CD4-positive, alpha-beta T cell (primary cell): ENCODE measurements around the gene SLC44A5. TPM values are rescaled to one million over a fixed set of nuclear protein-coding genes. Genes with fewer than 3 reads are reported as not detected.

Experiments
- ATAC-seq: fragments of 200-7000 bp; cut with Tn5 transposase; one replicate; pipeline ENCODE4 v1.10.0; 2022; ENCODE audit warnings: mild to moderate bottlenecking; ENCODE audit not compliant: poor library complexity
- CTCF ChIA-PET: fragments of 350-600 bp; sonication (Branson Sonifier 250); formaldehyde crosslinking; loops from one replicate; lab custom pipeline; 2021; ENCODE audit warnings: antibody characterized with exemption, inconsistent platforms; lab: Charles Lee
- POLR2A ChIA-PET: fragments of 350-600 bp; sonication (Branson Sonifier 250); formaldehyde crosslinking; loops from one replicate; lab custom pipeline; 2021; ENCODE audit warnings: antibody characterized with exemption, inconsistent platforms; lab: Charles Lee
- DNase-seq, 14 experiments: peaks; one replicate each; pipeline ENCODE4 v3.0.0-alpha.2; 2013 to 2020; ENCODE audit warnings: mixed read lengths in 2 of 14
- H3K27ac ChIP-seq, 2 donors: one replicate each; pipeline versions ENCODE4 v1.5.1 to v1.7.0; 2013; ENCODE audit warnings: low read length in 2 of 2, low read depth in 1 of 2, mild to moderate bottlenecking in 1 of 2
- H3K27me3 ChIP-seq, 2 experiments: 1 replicate in 1 of 2; 2 replicates in 1 of 2; pipeline versions ENCODE4 v1.6.1 to v1.7.0; 2013; ENCODE audit warnings: low read length in 2 of 2, control low read depth in 1 of 2, mild to moderate bottlenecking in 1 of 2, moderate library complexity in 1 of 2; ENCODE audit not compliant: insufficient read depth in 2 of 2, control insufficient read depth in 1 of 2
- H3K36me3 ChIP-seq: one replicate; pipeline ENCODE4 v1.6.1; 2013; ENCODE audit warnings: low read length, control low read depth; ENCODE audit not compliant: insufficient read depth
- H3K4me1 ChIP-seq: one replicate; pipeline ENCODE4 v1.6.1; 2013; ENCODE audit warnings: low read length, control low read depth; ENCODE audit not compliant: insufficient read depth
- H3K4me3 ChIP-seq: one replicate; pipeline ENCODE4 v1.5.1; 2013; ENCODE audit warnings: mild to moderate bottlenecking, low read length, moderate library complexity
- H3K9me3 ChIP-seq, 2 experiments: 1 replicate in 1 of 2; 2 replicates in 1 of 2; pipeline versions ENCODE4 v1.6.1 to v1.7.0; 2013; ENCODE audit warnings: low read length in 2 of 2, mild to moderate bottlenecking in 2 of 2, control low read depth in 1 of 2, moderate library complexity in 1 of 2; ENCODE audit not compliant: control insufficient read depth in 1 of 2, insufficient read depth in 1 of 2
- H3K27ac Mint-ChIP-seq: one replicate; pipeline ENCODE4 v1.8.0; 2020; ENCODE audit warnings: mixed read lengths
- H3K27me3 Mint-ChIP-seq: one replicate; pipeline ENCODE4 v1.8.0; 2021; ENCODE audit warnings: mixed read lengths
- H3K36me3 Mint-ChIP-seq: one replicate; pipeline ENCODE4 v1.8.0; 2021; ENCODE audit warnings: low read depth, mixed read lengths
- H3K4me1 Mint-ChIP-seq: one replicate; pipeline ENCODE4 v1.8.0; 2021; ENCODE audit warnings: low read depth, mixed read lengths
- H3K4me3 Mint-ChIP-seq: one replicate; pipeline ENCODE4 v1.8.0; 2020; ENCODE audit warnings: mild to moderate bottlenecking, mixed read lengths
- H3K9me3 Mint-ChIP-seq: one replicate; pipeline ENCODE4 v1.8.0; 2020; ENCODE audit warnings: mixed read lengths
- CTCF ChIP-seq: fragments of 200-600 bp; IDR thresholded peaks from one replicate; pipeline ENCODE4 v1.8.0; 2022; ENCODE audit warnings: antibody characterized with exemption, mild to moderate bottlenecking
- intact Hi-C, 2 experiments: fragments of 100-400 bp; cut with DNase I in 1 of 2; cut with micrococcal nuclease in 1 of 2; formaldehyde crosslinking; loops; one replicate each; pipeline versions ENCODE4 v1.15.1 to v1.9.0; 2023 to 2025; cut with DNase I, micrococcal nuclease
- total RNA-seq, 174 experiments: library from RNA in 2 of 174; stranded (reverse) in 2 of 174; gene quantifications; one replicate each; pipeline ENCODE4 v1.2.3 and lab custom pipeline; 2021 to 2026

Gene SLC44A5
- total RNA-seq, 2 experiments from 2014 or later: not detected

- no peak overlapping the region for H3K27ac Mint-ChIP-seq
- no peak for TF ChIP-seq CTCF
- no peaks in the 10 kb centered on the region for H3K36me3 ChIP-seq
These were observed 257.9 kb downstream of the SLC44A5 start for GRCh38 chr1:75353051-75353450.

GRCh38 chr1:75345538-75346292 is 265.2 kb downstream of the SLC44A5 start:
- DNase-seq (no peak), ATAC-seq (no peak)
- POLR2A ChIA-PET: no interaction called here
- no peak for TF ChIP-seq CTCF
- Histone ChIP-seq H3K4me3 (no peak overlapping the region), H3K36me3 (no peaks in the 10 kb centered on the region), H3K27me3 (no peaks in the 10 kb centered on the region), H3K4me1 (no peaks in the 10 kb centered on the region), H3K9me3 (peaks cover 0 to 4% of the 10 kb centered on the region in 2 experiments), H3K27ac (no peak overlapping the region)
- H3K9me3 Mint-ChIP-seq: peaks cover 2% of the 10 kb centered on the region
- no peak overlapping the region for H3K27ac Mint-ChIP-seq
- no peak overlapping the region for H3K4me3 Mint-ChIP-seq
- intact Hi-C loops: no loop called here
- CTCF ChIA-PET: no interaction called here
- H3K4me1 Mint-ChIP-seq: no peaks in the 10 kb centered on the region
- H3K27me3 Mint-ChIP-seq: no peaks in the 10 kb centered on the region
- H3K36me3 Mint-ChIP-seq: no peaks in the 10 kb centered on the region

More at GRCh38 chr1:75353051-75353450, 257.9 kb downstream of the SLC44A5 start:
- H3K36me3 Mint-ChIP-seq: no peaks in the 10 kb centered on the region
- Histone ChIP-seq H3K27ac (no peak overlapping the region), H3K27me3 (no peaks in the 10 kb centered on the region), H3K9me3 (peaks cover 0 to 4% of the 10 kb centered on the region in 2 experiments), H3K4me3 (no peak overlapping the region), H3K4me1 (no peaks in the 10 kb centered on the region)
- no peak overlapping the region for H3K4me3 Mint-ChIP-seq
- DNase-seq (no peak), ATAC-seq (no peak)
- H3K4me1 Mint-ChIP-seq: no peaks in the 10 kb centered on the region
- H3K27me3 Mint-ChIP-seq: no peaks in the 10 kb centered on the region
- ChIA-PET POLR2A (no interaction called here), CTCF (no interaction called here)
- intact Hi-C loops: no loop called here
- peaks cover 5% of the 10 kb centered on the region for H3K9me3 Mint-ChIP-seq

DNA sequence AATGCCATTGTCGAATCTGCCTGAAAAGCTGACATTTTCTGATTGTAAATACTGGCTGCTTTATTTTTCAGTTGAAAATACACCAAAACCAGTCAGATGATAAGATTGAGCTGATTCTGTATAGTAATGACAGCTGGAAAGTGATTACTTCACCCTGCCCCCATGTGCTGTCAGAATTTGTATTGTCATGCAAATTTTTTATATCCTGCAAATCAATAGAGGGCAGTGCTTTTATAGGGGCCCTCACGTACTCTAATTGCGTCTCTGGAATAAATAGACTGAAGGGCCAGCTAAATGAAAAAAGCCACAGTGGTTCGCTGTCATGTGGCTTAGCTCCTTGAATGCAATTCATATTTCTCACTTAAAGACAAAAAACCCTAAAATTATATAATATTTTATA is 268.1 kb downstream of the SLC44A5 start:
- H3K36me3 ChIP-seq: no peaks in the 10 kb centered on the region
- no peaks in the 10 kb centered on the region for H3K4me1 ChIP-seq
- no peak overlapping the region for H3K4me3 Mint-ChIP-seq
- no peak overlapping the region for H3K27ac ChIP-seq
- ATAC-seq (no peak), DNase-seq (no peak)
- no peak overlapping the region for H3K4me3 ChIP-seq
- CTCF ChIA-PET: interaction anchor here (0.6 kb wide), 1 partner anchor 181 kb away, joined by 3 read pairs; no protein-coding TSS in a partner anchor
- H3K9me3 Mint-ChIP-seq: no peaks in the 10 kb centered on the region
- TF ChIP-seq CTCF: no peak
- intact Hi-C loops: no loop called here
- H3K36me3 Mint-ChIP-seq: no peaks in the 10 kb centered on the region
- H3K27ac Mint-ChIP-seq: no peak overlapping the region
- H3K4me1 Mint-ChIP-seq: no peaks in the 10 kb centered on the region
- POLR2A ChIA-PET: no interaction called here
- no peaks in the 10 kb centered on the region for H3K27me3 Mint-ChIP-seq
- no peaks in the 10 kb centered on the region for H3K27me3 ChIP-seq
- no peaks in the 10 kb centered on the region for H3K9me3 ChIP-seq
